Measurements from ENCODE around the gene GRWD1. TPM values are rescaled to one million over a fixed set of nuclear protein-coding genes. Genes with fewer than 3 reads are reported as not detected.

The GRWD1 gene
- total RNA-seq, 2 donors from 2014 or later = 26.2 to 39.7 TPM

GRCh38 chr19:48458016-48458415 is 12.2 kb downstream of the GRWD1 start:
- no peaks in the 10 kb centered on the region for H3K9me3 ChIP-seq
- intact Hi-C loops (cut with DNase I) = no loop called here
- no peaks in the 10 kb centered on the region for H3K4me1 ChIP-seq (replicated peaks)
- no peak overlapping the region for H3K4me3 ChIP-seq
- WGBS = 93% methylated on average over 2 of the region's 2 CpGs
- no peaks in the 10 kb centered on the region for H3K27me3 ChIP-seq (replicated peaks; ENCODE audit: insufficient read depth)
- TF ChIP-seq CTCF (IDR thresholded peaks at IDR 0.05) (no peak), POLR2A (IDR thresholded peaks at IDR 0.05) (no peak), POLR2AphosphoS5 (IDR thresholded peaks at IDR 0.05) (no peak)
- peaks cover 0 to 3% of the 10 kb centered on the region in 2 donors for H3K36me3 ChIP-seq
- DNase-seq (ENCODE audit: low spot score) = no peak
- no peak overlapping the region for H3K27ac ChIP-seq

- TF ChIP-seq POLR2AphosphoS5 (IDR thresholded peaks at IDR 0.05) = no peak
- no peaks in the 10 kb centered on the region for H3K36me3 ChIP-seq
- H3K27me3 ChIP-seq (replicated peaks; ENCODE audit: insufficient read depth) = no peaks in the 10 kb centered on the region
- no peak overlapping the region for H3K4me3 ChIP-seq
- H3K27ac ChIP-seq = no peak overlapping the region
- 92% methylated on average over 36 of the region's 36 CpGs for whole genome bisulfite sequencing
- intact Hi-C loops (cut with DNase I) = no loop called here
- DNase-seq (ENCODE audit: low spot score) = no peak
- no peaks in the 10 kb centered on the region for H3K4me1 ChIP-seq (replicated peaks)
- H3K9me3 ChIP-seq = no peaks in the 10 kb centered on the region
Observed at GRCh38 chr19:48461651-48461981, 15.8 kb downstream of the GRWD1 start.

- 83% methylated on average over 62 of the region's 62 CpGs for WGBS
- Histone ChIP-seq H3K36me3 (no peaks in the 10 kb centered on the region), H3K4me1 (replicated peaks) (no peaks in the 10 kb centered on the region), H3K27me3 (replicated peaks; ENCODE audit: insufficient read depth) (no peaks in the 10 kb centered on the region), H3K4me3 (no peak overlapping the region), H3K9me3 (no peaks in the 10 kb centered on the region), H3K27ac (no peak overlapping the region)
- DNase-seq (ENCODE audit: low spot score) = no peak
- intact Hi-C loops (cut with DNase I) = no loop called here
- TF ChIP-seq POLR2A (IDR thresholded peaks at IDR 0.05) = no peak
- no peak for TF ChIP-seq CTCF (IDR thresholded peaks at IDR 0.05)
- TF ChIP-seq POLR2AphosphoS5 (IDR thresholded peaks at IDR 0.05) = no peak
Observed at GRCh38 chr19:48461982-48462655, 16.3 kb downstream of the GRWD1 start.

- Histone ChIP-seq H3K27me3 (replicated peaks; ENCODE audit: insufficient read depth) (no peaks in the 10 kb centered on the region), H3K9me3 (no peaks in the 10 kb centered on the region), H3K27ac (no peak overlapping the region), H3K4me3 (no peak overlapping the region), H3K36me3 (no peaks in the 10 kb centered on the region), H3K4me1 (replicated peaks) (peaks cover under 1% of the 10 kb centered on the region)
- 90% methylated on average over 1 of the region's 1 CpG for WGBS
- no peak for DNase-seq (ENCODE audit: low spot score)
- TF ChIP-seq POLR2AphosphoS5 (IDR thresholded peaks at IDR 0.05) = no peak
- no peak for TF ChIP-seq CTCF (IDR thresholded peaks at IDR 0.05)
- TF ChIP-seq POLR2A (IDR thresholded peaks at IDR 0.05) = no peak
- intact Hi-C loops (cut with DNase I) = no loop called here
Observed at GRCh38 chr19:48465215-48465614, 19.4 kb downstream of the GRWD1 start.

GRCh38 chr19:48466561-48467325 is 21.0 kb downstream of the GRWD1 start:
- H3K9me3 ChIP-seq = no peaks in the 10 kb centered on the region
- no peak overlapping the region for H3K4me3 ChIP-seq
- H3K4me1 ChIP-seq (replicated peaks) = peaks cover 7% of the 10 kb centered on the region
- WGBS = 59% methylated on average over 16 of the region's 16 CpGs
- no peaks in the 10 kb centered on the region for H3K27me3 ChIP-seq (replicated peaks; ENCODE audit: insufficient read depth)
- peaks cover 0 to 10% of the 10 kb centered on the region in 2 donors for H3K36me3 ChIP-seq
- TF ChIP-seq CTCF (IDR thresholded peaks at IDR 0.05) (no peak), POLR2AphosphoS5 (IDR thresholded peaks at IDR 0.05) (no peak), POLR2A (IDR thresholded peaks at IDR 0.05) (no peak)
- H3K27ac ChIP-seq = no peak overlapping the region
- intact Hi-C loops (cut with DNase I) = no loop called here
- DNase-seq (ENCODE audit: low spot score) = no peak
